ENCODE results near the gene PTP4A2.
"Not testable (repeated sequence)": the region's sequence is repeated elsewhere in the genome, so short reads cannot be mapped to it uniquely, and the experiment has no call there.

- not testable (repeated sequence) for TF ChIP-seq EZH2 (IDR thresholded peaks at IDR 0.05; ENCODE audit: insufficient read depth, low read length); CTCF (IDR thresholded peaks at IDR 0.05; ENCODE audit: insufficient read depth, low read depth, low read length)
These were observed 42.5 kb downstream of the PTP4A2 start for GRCh38 chr1:31895474-31896198.
